Ishikawa (cell line): ENCODE results near the gene TENT4A.

Experiments used
- CREB1 ChIP-seq: IDR thresholded peaks from 2 replicates; pipeline ENCODE4 v1.6.1; 2012; ENCODE audit warnings: low read depth
- EP300 ChIP-seq: IDR thresholded peaks from 2 replicates; pipeline ENCODE4 v1.6.1; 2012; ENCODE audit warnings: borderline replicate concordance
- FOXM1 ChIP-seq: IDR thresholded peaks from 2 replicates; pipeline ENCODE4 v1.6.1; 2012; ENCODE audit warnings: low read depth, borderline replicate concordance
- NFIC ChIP-seq: IDR thresholded peaks from 2 replicates; pipeline ENCODE4 v1.6.1; 2012
- RAD21 ChIP-seq: IDR thresholded peaks from 2 replicates; pipeline ENCODE4 v1.6.1; 2012; ENCODE audit warnings: low read depth
- REST ChIP-seq: IDR thresholded peaks from 2 replicates; pipeline ENCODE4 v1.6.1; 2012; ENCODE audit warnings: low read depth, mild to moderate bottlenecking
- TCF12 ChIP-seq: IDR thresholded peaks from 2 replicates; pipeline ENCODE4 v1.6.1; 2012; ENCODE audit warnings: low read depth
- TEAD4 ChIP-seq: IDR thresholded peaks from 2 replicates; pipeline ENCODE4 v1.6.1; 2012
- YY1 ChIP-seq: IDR thresholded peaks from 2 replicates; pipeline ENCODE4 v1.6.1; 2012; ENCODE audit warnings: low read depth
- ZBTB7A ChIP-seq: IDR thresholded peaks from 2 replicates; pipeline ENCODE4 v1.6.1; 2012; ENCODE audit warnings: low read depth
- TF ChIP-seq, protein P1 (sequence below): IDR thresholded peaks from 2 replicates; pipeline ENCODE4 v1.6.1; 2012

- no peak for TF ChIP-seq ZBTB7A
- TF ChIP-seq TCF12, result no peak
- no peak for TF ChIP-seq CREB1
- no peak for TF ChIP-seq TEAD4
- no peak for TF ChIP-seq NFIC
- no peak for TF ChIP-seq FOXM1
- TF ChIP-seq, protein P1, sequence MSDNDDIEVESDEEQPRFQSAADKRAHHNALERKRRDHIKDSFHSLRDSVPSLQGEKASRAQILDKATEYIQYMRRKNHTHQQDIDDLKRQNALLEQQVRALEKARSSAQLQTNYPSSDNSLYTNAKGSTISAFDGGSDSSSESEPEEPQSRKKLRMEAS, result 0 out of 2 replicates have a peak, but pooled peaks have one; percentile 8
- TF ChIP-seq YY1, result no peak
- TF ChIP-seq EP300, result no peak; the same call in none of the 2 replicates
- no peak for TF ChIP-seq REST
- no peak for TF ChIP-seq RAD21
These were observed at the start of gene TENT4A for GRCh38 chr5:6713274-6714225.
